HG03064 (cell line): ENCODE results near the gene KIF26A.

Experiments
- ATAC-seq: cut with Tn5 transposase; IDR thresholded peaks from one replicate; pipeline ENCODE4 v1.9.1; 2021; ENCODE audit warnings: low read depth; ENCODE audit not compliant: unreplicated experiment

KIF26A gene

GRCh38 chr14:104187931-104188726, 49.7 kb downstream of the KIF26A start:
- no peak for ATAC-seq

GRCh38 chr14:104188727-104189400, 50.5 kb downstream of the KIF26A start:
- no peak for ATAC-seq

- no peak for ATAC-seq
These were observed 51.4 kb downstream of the KIF26A start for GRCh38 chr14:104189629-104190335.

- no peak for ATAC-seq
These were observed 52.1 kb downstream of the KIF26A start for GRCh38 chr14:104190396-104191000.

GRCh38 chr14:104191409-104191997, 53.1 kb downstream of the KIF26A start:
- no peak for ATAC-seq

GRCh38 chr14:104192146-104192882, 53.9 kb downstream of the KIF26A start:
- no peak for ATAC-seq

GRCh38 chr14:104192883-104193245, 54.5 kb downstream of the KIF26A start:
- no peak for ATAC-seq

GRCh38 chr14:104194016-104194415, 55.6 kb downstream of the KIF26A start:
- no peak for ATAC-seq

GRCh38 chr14:104194716-104195115, 56.3 kb downstream of the KIF26A start:
- ATAC-seq = no peak

GRCh38 chr14:104195361-104195760, 57.0 kb downstream of the KIF26A start:
- ATAC-seq = no peak

- no peak for ATAC-seq
These were observed 57.5 kb downstream of the KIF26A start for GRCh38 chr14:104195878-104196277.

GRCh38 chr14:104196461-104197140, 58.2 kb downstream of the KIF26A start:
- no peak for ATAC-seq

GRCh38 chr14:104197449-104198247, 59.3 kb downstream of the KIF26A start:
- no peak for ATAC-seq

GRCh38 chr14:104199266-104199895, 61.0 kb downstream of the KIF26A start:
- no peak for ATAC-seq

- no peak for ATAC-seq
These were observed 61.7 kb downstream of the KIF26A start for GRCh38 chr14:104200106-104200505.

GRCh38 chr14:104200591-104200990, 62.2 kb downstream of the KIF26A start:
- ATAC-seq = no peak

- no peak for ATAC-seq
These were observed 62.7 kb downstream of the KIF26A start for GRCh38 chr14:104201063-104201462.

- ATAC-seq = no peak
These were observed 63.1 kb downstream of the KIF26A start for GRCh38 chr14:104201496-104201895.
